Suppressor macrophage treated with lipopolysaccharide for 1 hour (primary cell): Measurements from ENCODE around the gene FDCSP.
"Not testable (repeated sequence)": the region's sequence is repeated elsewhere in the genome, so short reads cannot be mapped to it uniquely, and the experiment has no call there.

Experiments
- DNase-seq, 3 donors: peaks; one replicate each; pipeline ENCODE4 v3.0.0-alpha.2; 2020 to 2022

FDCSP gene

GRCh38 chr4:70239884-70240591 is 14.1 kb downstream of the FDCSP start:
- DNase-seq = no peak

- DNase-seq = not testable (repeated sequence)
Measured at GRCh38 chr4:70242297-70242696, 16.4 kb downstream of the FDCSP start, which contains the start of gene CSN3. TSS of gene CSN3 (plus strand) at chr4:70242597. CDS start at chr4:70244820, 2,223 bp downstream.

GRCh38 chr4:70243091-70243490 is 17.2 kb downstream of the FDCSP start:
- no peak for DNase-seq

- no peak for DNase-seq
Measured at GRCh38 chr4:70251250-70251944, 25.5 kb downstream of the FDCSP start.

GRCh38 chr4:70251945-70252277 is 26.0 kb downstream of the FDCSP start:
- no peak for DNase-seq

- no peak for DNase-seq
Measured at GRCh38 chr4:70269674-70270073, 43.8 kb downstream of the FDCSP start.

- no peak for DNase-seq
Measured at GRCh38 chr4:70277121-70277520, 51.2 kb downstream of the FDCSP start.

- no peak for DNase-seq
Measured at GRCh38 chr4:70280567-70280966, 54.6 kb downstream of the FDCSP start.
